Diencephalon (tissue), 1 donor: ENCODE data around the gene POTEJ. TPM values are rescaled to one million over a fixed set of nuclear protein-coding genes. Genes with fewer than 3 reads are reported as not detected.

Experiments
- small RNA-seq: library from RNA; depleted of rRNA; stranded (forward); fragments of <200 nt; gene quantifications from one replicate; pipeline ENCODE3, GENCODE V24; 2014
- total RNA-seq: library from RNA; depleted of rRNA; stranded (reverse); fragments of >200 nt; gene quantifications from one replicate; pipeline ENCODE4 v1.2.3, GENCODE V29; 2014

Gene POTEJ
- total RNA-seq = 0.46 TPM

GRCh38 chr2:130611140-130611539 lies at the start of gene POTEJ:
Gene POTEJ (plus strand): TSS chr2:130611440. CDS start chr2:130611533, 93 bp downstream.

GRCh38 chr2:130599393-130599792 lies 11.8 kb upstream of the POTEJ start, which contains the start of gene CFC1:
Gene CFC1 (minus strand): TSS chr2:130599575. CDS start chr2:130599287, 288 bp downstream.

Small RNA genes within 50 kb of the gene (small RNA-seq; reads per million reads assigned to genes)
- gene RF00017 (not detected), gene RNU6-848P (not detected)

Other genes with a start within 250 kb of the POTEJ start
- gene POTEI, start 102.1 kb upstream of the POTEJ start, total RNA-seq = 1.2 TPM
- gene CFC1B, start 90.2 kb upstream of the POTEJ start, total RNA-seq = not detected
- gene CFC1, start 11.9 kb upstream of the POTEJ start, total RNA-seq = 9.2 TPM
- not detected for gene GPR148, start 117.6 kb downstream of the POTEJ start, total RNA-seq
- gene AMER3, start 144.1 kb downstream of the POTEJ start, total RNA-seq = 33.7 TPM
- 68.5 TPM for gene ARHGEF4, start 225.5 kb downstream of the POTEJ start, total RNA-seq